ENCODE results near the gene FURIN. TPM values are rescaled to one million over a fixed set of nuclear protein-coding genes. Genes with fewer than 3 reads are reported as not detected.
A peak's percentile ranks its signal among the peaks of the same experiment; 100 is the strongest.
"Not testable (repeated sequence)": the region's sequence is repeated elsewhere in the genome, so short reads cannot be mapped to it uniquely, and the experiment has no call there.

Gene FURIN
- total RNA-seq (10 to 100 TPM; 13.2 to 23.7 TPM), polyA plus RNA-seq (ENCODE audit: insufficient read length in 2 of 2) (10 to 100 TPM; 24.9 to 27.0 TPM)
- long read RNA-seq, donor 1, full-length matches to known transcripts: 2 of 2 reads
- long read RNA-seq, donor 1, partial matches to known transcripts: 0 of 2 reads
- long read RNA-seq, donor 1, other reads (novel, unspliced or antisense): 0 of 2 reads
- long read RNA-seq, donor 2, full-length matches to known transcripts: 2 of 2 reads
- long read RNA-seq, donor 2, partial matches to known transcripts: 0 of 2 reads
- long read RNA-seq, donor 2, other reads (novel, unspliced or antisense): 0 of 2 reads
- long read RNA-seq, donor 3: 0 reads
- long read RNA-seq, donor 4, full-length matches to known transcripts: 3 of 3 reads
- long read RNA-seq, donor 4, partial matches to known transcripts: 0 of 3 reads
- long read RNA-seq, donor 4, other reads (novel, unspliced or antisense): 0 of 3 reads

GRCh38 chr15:90868261-90868689 lies at the start of gene FURIN:
TSS of gene FURIN (plus strand) at chr15:90868588. CDS start at chr15:90875741, 7,153 bp downstream.
- H3K4me1 ChIP-seq (ENCODE audit: control insufficient read depth, insufficient read depth, low read length): peaks cover 31% of the 10 kb centered on the region

DNA sequence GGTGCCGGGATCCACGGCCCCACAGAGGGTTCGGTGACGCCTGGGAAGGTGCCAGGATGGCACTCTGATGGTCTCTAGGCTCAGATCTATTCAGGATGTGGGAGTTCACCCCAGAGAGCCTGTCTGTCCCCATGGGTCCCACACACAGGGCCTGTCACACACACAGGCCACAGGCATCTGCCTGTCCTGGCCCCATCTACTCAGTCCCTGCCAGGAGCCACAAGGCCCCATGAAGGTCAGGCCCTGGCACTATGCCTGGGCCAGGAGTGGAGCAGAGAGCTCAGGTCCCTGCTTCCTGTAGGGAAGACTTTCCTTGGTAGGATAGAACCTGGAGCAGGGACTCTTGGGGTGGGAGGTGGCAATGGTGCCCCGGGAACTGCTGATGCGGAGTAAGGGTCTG lies 49.0 kb upstream of the FURIN start:
- Histone ChIP-seq H3K36me3 (ENCODE audit: control insufficient read depth, insufficient read depth, low read length) (no peaks in the 10 kb centered on the region), H3K27ac (ENCODE audit: low read depth, low read length) (no peak overlapping the region), H3K4me3 (ENCODE audit: low read depth, low read length) (no peak overlapping the region), H3K9me3 (ENCODE audit: control insufficient read depth, insufficient read depth, low read length) (no peaks in the 10 kb centered on the region), H3K27me3 (ENCODE audit: control insufficient read depth, insufficient read depth, low read length) (no peaks in the 10 kb centered on the region), H3K4me1 (ENCODE audit: control insufficient read depth, insufficient read depth, low read length) (peaks cover 28% of the 10 kb centered on the region)
- DNase-seq (ENCODE audit: low read depth in 4 of 6, low spot score in 6 of 6): no peak
- 95% methylated on average over 6 of the region's 6 CpGs for WGBS (ENCODE audit: insufficient coverage)

More at GRCh38 chr15:90868261-90868689, at the start of gene FURIN:
- H3K4me3 ChIP-seq (ENCODE audit: low read depth, low read length): no peak within 1 kb of the TSS
- peak within 1 kb of the TSS; percentile 11 for H3K27ac ChIP-seq (ENCODE audit: low read depth, low read length)
- 91% methylated on average over 6 of the region's 6 CpGs for WGBS (ENCODE audit: insufficient coverage)
- DNase-seq (ENCODE audit: low read depth in 4 of 6, low spot score in 6 of 6): no peak
- H3K27me3 ChIP-seq (ENCODE audit: control insufficient read depth, insufficient read depth, low read length): no peaks in the 10 kb centered on the region
- no peaks in the 10 kb centered on the region for H3K9me3 ChIP-seq (ENCODE audit: control insufficient read depth, insufficient read depth, low read length)
- H3K36me3 ChIP-seq (ENCODE audit: control insufficient read depth, insufficient read depth, low read length): no peaks in the 10 kb centered on the region

DNA sequence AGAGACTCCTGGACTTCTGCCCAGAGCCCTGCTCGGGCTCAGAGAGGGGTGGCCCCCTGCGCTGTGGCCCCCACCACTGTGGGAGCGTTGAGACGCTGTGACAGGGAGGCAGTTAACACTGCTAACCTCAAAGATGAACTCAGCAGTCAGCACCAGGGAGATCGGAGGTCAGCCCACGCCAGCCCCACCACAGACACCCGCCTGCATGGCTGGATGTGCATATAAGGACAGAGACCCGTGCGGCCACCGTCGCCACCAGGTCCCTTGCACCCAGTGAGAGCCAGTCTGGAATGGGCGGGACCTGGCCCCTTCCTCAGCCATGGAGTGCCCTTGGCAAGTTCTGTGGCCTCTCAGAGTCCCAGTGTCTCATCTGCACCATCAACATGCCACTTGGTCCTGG lies 48.5 kb upstream of the FURIN start:
- H3K27ac ChIP-seq (ENCODE audit: low read depth, low read length): no peak overlapping the region
- no peaks in the 10 kb centered on the region for H3K9me3 ChIP-seq (ENCODE audit: control insufficient read depth, insufficient read depth, low read length)
- no peak overlapping the region for H3K4me3 ChIP-seq (ENCODE audit: low read depth, low read length)
- peaks cover 24% of the 10 kb centered on the region for H3K4me1 ChIP-seq (ENCODE audit: control insufficient read depth, insufficient read depth, low read length)
- no peak for DNase-seq (ENCODE audit: low read depth in 4 of 6, low spot score in 6 of 6)
- H3K27me3 ChIP-seq (ENCODE audit: control insufficient read depth, insufficient read depth, low read length): no peaks in the 10 kb centered on the region
- WGBS (ENCODE audit: insufficient coverage): 87% methylated on average over 10 of the region's 12 CpGs
- H3K36me3 ChIP-seq (ENCODE audit: control insufficient read depth, insufficient read depth, low read length): no peaks in the 10 kb centered on the region

DNA sequence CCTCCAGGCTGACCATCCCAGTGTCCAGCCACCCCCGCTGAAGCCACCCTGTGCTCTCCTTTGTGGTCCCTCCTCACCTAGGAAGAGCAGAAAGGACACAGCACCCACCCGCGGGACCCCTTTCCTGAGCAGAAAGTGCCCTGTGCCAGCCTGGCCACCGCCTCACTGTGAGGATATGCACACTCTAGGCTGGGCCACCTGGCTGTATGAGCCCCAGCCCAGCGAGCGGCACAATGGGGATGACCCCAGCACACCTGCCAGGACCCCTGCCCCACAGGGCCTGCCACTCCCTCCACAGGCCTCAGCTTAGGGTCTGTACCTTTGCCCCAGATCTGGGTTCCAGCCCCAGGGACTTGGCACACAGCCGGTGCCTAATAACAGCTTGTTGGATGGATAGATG lies 47.9 kb upstream of the FURIN start:
- Histone ChIP-seq H3K4me1 (ENCODE audit: control insufficient read depth, insufficient read depth, low read length) (peaks cover 24% of the 10 kb centered on the region), H3K36me3 (ENCODE audit: control insufficient read depth, insufficient read depth, low read length) (no peaks in the 10 kb centered on the region), H3K4me3 (ENCODE audit: low read depth, low read length) (no peak overlapping the region), H3K9me3 (ENCODE audit: control insufficient read depth, insufficient read depth, low read length) (no peaks in the 10 kb centered on the region), H3K27ac (ENCODE audit: low read depth, low read length) (no peak overlapping the region), H3K27me3 (ENCODE audit: control insufficient read depth, insufficient read depth, low read length) (no peaks in the 10 kb centered on the region)
- no peak for DNase-seq (ENCODE audit: low read depth in 4 of 6, low spot score in 6 of 6)
- 97% methylated on average over 6 of the region's 7 CpGs for WGBS (ENCODE audit: insufficient coverage)

GRCh38 chr15:90822204-90822955 lies 46.0 kb upstream of the FURIN start:
- 98% methylated on average over 5 of the region's 8 CpGs for WGBS (ENCODE audit: insufficient coverage)
- H3K4me3 ChIP-seq (ENCODE audit: low read depth, low read length): no peak overlapping the region
- no peaks in the 10 kb centered on the region for H3K36me3 ChIP-seq (ENCODE audit: control insufficient read depth, insufficient read depth, low read length)
- DNase-seq (ENCODE audit: low read depth in 4 of 6, low spot score in 6 of 6): no peak
- H3K27ac ChIP-seq (ENCODE audit: low read depth, low read length): no peak overlapping the region
- H3K27me3 ChIP-seq (ENCODE audit: control insufficient read depth, insufficient read depth, low read length): no peaks in the 10 kb centered on the region
- H3K9me3 ChIP-seq (ENCODE audit: control insufficient read depth, insufficient read depth, low read length): no peaks in the 10 kb centered on the region
- H3K4me1 ChIP-seq (ENCODE audit: control insufficient read depth, insufficient read depth, low read length): peaks cover 24% of the 10 kb centered on the region

DNA sequence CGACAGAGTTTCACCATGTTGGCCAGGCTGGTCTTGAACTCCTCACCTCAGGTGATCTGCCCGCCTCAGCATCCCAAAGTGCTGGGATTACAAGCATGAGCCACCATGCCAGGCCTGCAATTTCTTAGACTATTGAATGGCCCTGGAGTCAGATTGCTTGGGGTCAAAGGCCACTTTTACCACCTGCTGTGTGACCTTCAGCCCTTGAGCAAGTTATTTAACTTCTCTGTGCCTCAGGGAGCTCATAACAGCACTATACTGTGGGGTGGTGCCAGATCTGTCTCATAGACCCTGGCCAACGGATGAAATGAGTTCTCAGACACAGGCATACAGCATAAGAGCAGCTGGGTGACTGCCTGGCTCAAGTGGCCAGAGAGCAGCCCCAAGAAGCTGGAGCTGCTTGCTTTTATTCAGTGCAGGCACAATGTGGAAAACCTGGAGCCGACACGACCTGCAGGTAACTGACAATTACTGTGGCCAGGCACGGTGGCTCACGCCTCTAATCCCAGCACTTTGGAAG lies 44.9 kb upstream of the FURIN start:
- WGBS (ENCODE audit: insufficient coverage): 83% methylated on average over 7 of the region's 7 CpGs
- no peak for DNase-seq (ENCODE audit: low read depth in 4 of 6, low spot score in 6 of 6)
- Histone ChIP-seq H3K27me3 (ENCODE audit: control insufficient read depth, insufficient read depth, low read length) (no peaks in the 10 kb centered on the region), H3K36me3 (ENCODE audit: control insufficient read depth, insufficient read depth, low read length) (no peaks in the 10 kb centered on the region), H3K4me1 (ENCODE audit: control insufficient read depth, insufficient read depth, low read length) (peaks cover 19% of the 10 kb centered on the region), H3K4me3 (ENCODE audit: low read depth, low read length) (no peak overlapping the region), H3K9me3 (ENCODE audit: control insufficient read depth, insufficient read depth, low read length) (no peaks in the 10 kb centered on the region), H3K27ac (ENCODE audit: low read depth, low read length) (no peak overlapping the region)

DNA sequence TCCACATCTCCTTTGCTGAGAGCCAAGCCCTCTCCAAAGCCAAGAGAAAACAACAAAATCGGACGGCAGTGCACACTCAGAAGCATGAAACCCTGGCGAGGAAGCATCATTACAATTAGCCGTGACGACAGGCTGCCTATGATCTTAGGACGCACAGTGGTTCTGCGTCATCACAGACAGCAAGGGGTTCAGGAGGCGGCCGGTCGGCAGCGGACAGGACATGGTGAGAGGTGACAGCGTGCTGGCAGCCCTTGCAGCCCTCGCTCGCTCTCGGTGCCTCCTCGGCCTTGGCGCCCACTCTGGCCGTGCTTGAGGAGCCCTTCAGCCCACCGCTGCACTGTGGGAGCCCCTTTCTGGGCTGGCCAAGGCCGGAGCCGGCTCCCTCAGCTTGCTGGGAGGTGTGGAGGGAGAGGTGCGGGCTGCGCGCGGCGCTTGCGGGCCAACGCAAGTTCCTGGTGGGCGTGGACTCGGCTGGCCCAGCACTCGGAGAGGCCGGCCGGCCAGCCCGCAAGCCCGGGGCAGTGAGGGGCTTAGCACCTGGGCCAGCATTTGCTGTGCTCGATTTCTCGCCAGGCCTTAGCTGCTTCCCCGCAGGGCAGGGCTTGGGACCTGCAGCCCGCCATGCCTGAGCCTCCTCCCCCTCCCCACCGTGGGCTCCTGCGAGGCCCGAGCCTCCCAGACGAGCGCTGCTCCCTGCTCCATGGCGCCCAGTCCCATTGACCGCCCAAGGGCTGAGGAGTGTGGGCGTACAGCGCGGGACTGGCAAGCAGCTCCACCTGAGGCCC lies 43.1 kb upstream of the FURIN start:
- not testable (repeated sequence) for H3K27me3 ChIP-seq (ENCODE audit: control insufficient read depth, insufficient read depth, low read length); H3K36me3 ChIP-seq (ENCODE audit: control insufficient read depth, insufficient read depth, low read length); H3K4me1 ChIP-seq (ENCODE audit: control insufficient read depth, insufficient read depth, low read length); DNase-seq (ENCODE audit: low read depth in 4 of 6, low spot score in 6 of 6); H3K4me3 ChIP-seq (ENCODE audit: low read depth, low read length); H3K9me3 ChIP-seq (ENCODE audit: control insufficient read depth, insufficient read depth, low read length); H3K27ac ChIP-seq (ENCODE audit: low read depth, low read length)
- 93% methylated on average over 45 of the region's 49 CpGs for WGBS (ENCODE audit: insufficient coverage)

DNA sequence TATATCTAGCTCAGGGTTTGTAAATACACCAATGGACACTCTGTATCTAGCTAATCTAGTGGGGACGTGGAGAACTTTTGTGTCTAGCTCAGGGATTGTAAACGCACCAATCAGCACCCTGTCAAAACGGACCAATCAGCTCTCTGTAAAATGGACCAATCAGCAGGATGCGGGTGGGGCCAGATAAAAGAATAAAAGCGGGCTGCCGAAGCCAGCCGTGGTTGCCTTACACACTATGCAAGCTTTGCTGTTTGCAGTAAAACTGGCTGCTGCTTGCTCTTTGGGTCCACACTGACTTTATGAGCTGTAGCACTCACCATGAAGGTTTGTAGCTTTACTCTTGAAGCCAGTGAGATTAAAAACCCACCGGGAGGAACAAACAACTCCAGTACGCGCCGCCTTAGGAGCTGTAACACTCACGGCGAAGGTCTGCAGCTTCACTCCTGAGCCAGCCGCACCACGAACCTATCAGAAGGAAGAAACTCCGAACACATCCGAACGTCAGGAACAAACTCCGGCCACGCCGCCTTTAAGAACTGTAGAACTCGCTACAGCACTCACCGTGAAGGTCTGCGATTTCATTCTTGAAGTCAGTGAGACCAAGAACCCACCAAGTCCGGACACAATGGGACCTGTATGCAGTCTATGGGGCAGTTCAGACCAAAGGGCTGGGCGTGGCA lies 42.0 kb upstream of the FURIN start:
- not testable (repeated sequence) for H3K9me3 ChIP-seq (ENCODE audit: control insufficient read depth, insufficient read depth, low read length); H3K4me1 ChIP-seq (ENCODE audit: control insufficient read depth, insufficient read depth, low read length); H3K27ac ChIP-seq (ENCODE audit: low read depth, low read length); H3K27me3 ChIP-seq (ENCODE audit: control insufficient read depth, insufficient read depth, low read length); H3K36me3 ChIP-seq (ENCODE audit: control insufficient read depth, insufficient read depth, low read length); H3K4me3 ChIP-seq (ENCODE audit: low read depth, low read length); DNase-seq (ENCODE audit: low read depth in 4 of 6, low spot score in 6 of 6)
- WGBS (ENCODE audit: insufficient coverage): 93% methylated on average over 22 of the region's 26 CpGs
